ENCODE data around the gene MRGPRF.
A peak's percentile ranks its signal among the peaks of the same experiment; 100 is the strongest.

The MRGPRF gene

DNA sequence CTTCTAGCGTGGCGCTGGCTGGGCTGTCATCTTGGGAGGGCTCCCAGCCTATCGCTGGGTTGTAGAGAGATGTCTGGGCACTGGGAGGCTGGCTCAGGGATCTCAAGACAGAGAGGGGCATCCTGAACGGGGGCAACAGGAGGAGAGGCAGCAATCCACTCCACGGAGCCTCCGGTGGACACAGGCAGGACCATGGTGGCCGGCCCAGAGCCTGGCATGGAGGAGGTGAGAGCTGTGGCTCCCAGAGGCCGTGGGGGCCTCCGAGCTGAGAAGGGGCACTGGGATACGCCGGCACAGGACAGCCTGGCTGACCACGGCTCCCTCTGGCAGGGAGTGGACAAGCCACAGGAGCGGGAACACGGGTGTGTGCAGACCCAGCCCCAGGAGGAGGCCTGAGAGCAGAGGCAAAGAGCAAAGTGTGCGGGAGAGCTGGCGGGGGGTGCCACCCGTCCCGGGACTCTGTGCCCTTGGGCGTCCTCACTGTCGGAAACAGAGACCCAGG is 9.1 kb downstream of the MRGPRF start:
- no peak overlapping the region for H3K4me3 ChIP-seq (ENCODE audit: low read depth, low read length)
- no peak for DNase-seq (ENCODE audit: low read depth)
- in situ Hi-C loops (cut with HindIII; ENCODE audit: low sequenced_read_pairs): no loop called here
- TF ChIP-seq, protein P1, sequence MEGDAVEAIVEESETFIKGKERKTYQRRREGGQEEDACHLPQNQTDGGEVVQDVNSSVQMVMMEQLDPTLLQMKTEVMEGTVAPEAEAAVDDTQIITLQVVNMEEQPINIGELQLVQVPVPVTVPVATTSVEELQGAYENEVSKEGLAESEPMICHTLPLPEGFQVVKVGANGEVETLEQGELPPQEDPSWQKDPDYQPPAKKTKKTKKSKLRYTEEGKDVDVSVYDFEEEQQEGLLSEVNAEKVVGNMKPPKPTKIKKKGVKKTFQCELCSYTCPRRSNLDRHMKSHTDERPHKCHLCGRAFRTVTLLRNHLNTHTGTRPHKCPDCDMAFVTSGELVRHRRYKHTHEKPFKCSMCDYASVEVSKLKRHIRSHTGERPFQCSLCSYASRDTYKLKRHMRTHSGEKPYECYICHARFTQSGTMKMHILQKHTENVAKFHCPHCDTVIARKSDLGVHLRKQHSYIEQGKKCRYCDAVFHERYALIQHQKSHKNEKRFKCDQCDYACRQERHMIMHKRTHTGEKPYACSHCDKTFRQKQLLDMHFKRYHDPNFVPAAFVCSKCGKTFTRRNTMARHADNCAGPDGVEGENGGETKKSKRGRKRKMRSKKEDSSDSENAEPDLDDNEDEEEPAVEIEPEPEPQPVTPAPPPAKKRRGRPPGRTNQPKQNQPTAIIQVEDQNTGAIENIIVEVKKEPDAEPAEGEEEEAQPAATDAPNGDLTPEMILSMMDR (IDR thresholded peaks at IDR 0.05; ENCODE audit: low read depth, low read length, missing control alignments): no peak

DNA sequence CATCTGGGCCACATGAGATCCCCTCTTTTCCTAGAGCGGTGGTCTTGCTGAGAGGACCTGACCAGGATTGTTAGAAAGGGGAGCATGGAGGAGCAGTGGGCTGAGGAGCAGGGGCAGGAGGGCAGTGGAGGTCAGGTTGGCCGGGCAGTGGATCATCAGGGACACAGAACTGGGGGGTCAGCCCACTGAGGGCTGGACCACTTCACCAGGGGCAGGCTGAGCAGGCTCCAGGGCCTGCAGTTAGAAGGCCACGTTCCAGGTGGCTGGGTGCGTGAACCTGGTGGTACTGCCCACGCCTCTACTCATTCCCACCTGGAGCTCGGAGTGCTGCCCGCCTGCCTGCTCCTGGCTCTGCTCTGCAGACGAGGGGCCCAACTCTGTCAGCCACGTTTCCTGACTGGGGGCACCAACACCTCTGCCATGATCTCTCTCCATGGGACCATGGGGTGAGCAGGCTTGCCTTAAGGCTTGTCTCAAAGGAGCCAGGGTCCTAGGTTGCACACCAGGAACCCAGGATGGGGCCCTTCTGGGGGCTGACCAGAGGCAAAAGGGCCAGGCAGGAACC is 9.7 kb downstream of the MRGPRF start:
- DNase-seq (ENCODE audit: low read depth): no peak
- H3K4me3 ChIP-seq (ENCODE audit: low read depth, low read length): no peak overlapping the region
- TF ChIP-seq, protein P1 (IDR thresholded peaks at IDR 0.05; ENCODE audit: low read depth, low read length, missing control alignments): no peak
- in situ Hi-C loops (cut with HindIII; ENCODE audit: low sequenced_read_pairs): no loop called here

DNA sequence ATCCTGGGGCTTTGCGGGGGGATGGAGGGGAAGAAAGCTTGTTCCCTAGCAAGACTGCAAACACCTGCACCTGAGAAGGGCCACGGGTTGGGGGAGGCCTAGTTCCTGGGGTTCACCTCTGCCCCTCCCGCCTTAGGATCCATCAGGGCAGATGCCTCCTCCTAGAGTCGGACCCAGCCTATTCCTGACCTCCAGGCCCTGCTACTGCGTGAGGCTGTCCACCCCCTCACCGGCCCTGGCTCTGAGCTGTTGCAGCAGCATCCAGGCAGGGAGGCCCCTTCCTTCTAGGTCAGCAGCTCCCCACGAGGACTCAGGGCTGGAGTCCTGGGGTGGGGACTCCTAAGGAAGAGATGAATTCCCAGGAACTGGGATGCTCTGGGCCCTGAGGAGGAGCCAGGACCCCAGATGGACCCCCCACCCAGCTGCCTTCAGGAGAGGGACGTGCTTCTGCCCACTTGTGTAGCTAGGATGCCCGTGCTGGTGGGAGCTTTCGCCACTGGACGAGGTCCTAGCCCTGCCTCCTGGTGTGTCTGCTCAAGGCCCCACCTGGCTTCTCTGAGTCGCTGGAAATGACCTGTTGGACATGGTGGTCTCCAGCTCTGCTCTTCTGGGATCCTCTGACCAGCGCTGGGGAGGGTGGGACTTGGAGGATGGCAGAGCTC is 10.3 kb downstream of the MRGPRF start:
- TF ChIP-seq, protein P1 (IDR thresholded peaks at IDR 0.05; ENCODE audit: low read depth, low read length, missing control alignments): no peak
- H3K4me3 ChIP-seq (ENCODE audit: low read depth, low read length): no peak overlapping the region
- DNase-seq (ENCODE audit: low read depth): no peak
- in situ Hi-C loops (cut with HindIII; ENCODE audit: low sequenced_read_pairs): no loop called here

DNA sequence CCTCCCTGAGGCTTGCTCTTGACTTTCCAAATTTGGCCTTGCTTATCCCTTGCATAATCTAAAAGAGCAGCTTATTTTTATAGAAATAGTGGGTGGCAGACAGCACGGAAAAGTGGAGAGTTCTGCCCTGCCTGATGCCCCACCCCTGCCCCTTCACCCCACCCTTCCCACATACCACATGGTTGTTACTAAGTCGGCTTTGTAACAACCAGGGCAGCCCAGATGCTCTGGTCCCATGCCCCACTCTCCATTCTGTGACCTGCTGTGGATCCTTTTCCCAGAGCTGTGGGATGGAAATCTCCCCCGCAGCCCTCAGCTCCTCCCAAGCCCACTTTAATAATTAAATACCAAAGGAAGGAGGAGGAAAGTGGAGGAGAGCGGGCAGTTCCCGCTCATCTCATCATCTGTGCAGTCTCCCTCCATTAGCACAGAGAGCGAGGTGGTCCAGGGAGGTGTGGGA is 10.9 kb downstream of the MRGPRF start:
- in situ Hi-C loops (cut with HindIII; ENCODE audit: low sequenced_read_pairs): no loop called here
- DNase-seq (ENCODE audit: low read depth): no peak
- H3K4me3 ChIP-seq (ENCODE audit: low read depth, low read length): no peak overlapping the region
- TF ChIP-seq, protein P1 (IDR thresholded peaks at IDR 0.05; ENCODE audit: low read depth, low read length, missing control alignments): no peak

DNA sequence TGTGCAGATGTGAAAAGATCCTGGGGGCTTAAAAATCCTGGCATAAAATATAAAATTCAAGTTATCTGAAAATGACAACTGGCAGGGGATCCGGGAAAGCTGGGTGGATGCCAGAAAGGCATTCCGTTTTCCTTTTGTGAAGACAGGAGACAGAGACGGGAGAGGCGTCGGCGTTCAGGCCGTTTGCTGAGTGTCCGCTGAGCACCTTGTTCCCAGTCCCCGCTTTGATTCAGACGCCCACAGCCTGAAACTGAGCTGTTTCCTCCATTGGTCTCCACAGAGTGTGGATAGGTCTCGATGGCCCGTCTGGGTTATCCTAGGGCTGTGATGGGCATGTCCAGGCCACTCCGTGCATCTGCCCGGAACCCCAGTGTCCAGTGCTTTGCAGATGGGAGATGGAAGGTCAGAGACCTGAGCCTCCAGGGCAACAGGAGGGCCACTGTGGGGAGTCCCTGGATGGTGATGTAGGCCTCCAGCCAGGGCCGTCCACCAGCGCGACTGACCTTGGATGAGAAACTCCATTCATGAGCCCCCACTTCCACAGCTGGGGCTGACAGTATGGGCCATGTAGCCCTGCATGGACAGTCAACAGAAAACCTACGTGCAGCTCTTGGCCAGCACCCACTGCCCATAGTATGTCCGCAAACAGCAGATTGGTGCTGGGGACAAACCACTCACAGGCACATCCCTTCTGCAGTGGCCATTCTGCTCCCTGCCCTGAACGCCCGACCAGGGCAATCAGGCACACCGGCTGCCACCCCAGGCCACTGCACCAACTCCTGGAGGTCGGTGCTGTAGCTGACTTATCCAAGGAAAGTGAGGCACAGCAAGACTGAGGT is 11.6 kb downstream of the MRGPRF start:
- in situ Hi-C loops (cut with HindIII; ENCODE audit: low sequenced_read_pairs): no loop called here
- TF ChIP-seq, protein P1 (IDR thresholded peaks at IDR 0.05; ENCODE audit: low read depth, low read length, missing control alignments): no peak
- no peak for DNase-seq (ENCODE audit: low read depth)
- H3K4me3 ChIP-seq (ENCODE audit: low read depth, low read length): no peak overlapping the region

DNA sequence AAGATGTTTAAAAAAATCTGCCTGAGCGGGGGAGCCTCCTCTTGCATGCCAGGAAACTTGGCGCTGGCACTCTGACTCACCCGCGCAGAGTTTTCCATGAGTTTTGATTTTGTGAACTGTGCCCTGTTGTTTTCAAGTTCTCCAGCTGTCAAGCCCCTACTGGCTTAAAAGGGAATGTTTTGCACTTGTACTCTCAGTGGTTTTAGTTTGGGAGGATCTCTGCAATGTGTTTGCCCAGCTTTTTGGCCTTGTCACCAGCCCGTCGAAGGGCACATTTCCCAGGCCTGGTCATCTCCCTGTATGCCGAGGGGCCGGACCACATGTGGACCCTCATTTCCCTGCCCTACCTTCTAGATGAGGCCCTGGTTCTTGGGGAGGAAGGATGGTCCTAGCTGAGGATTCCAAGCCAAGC is 12.2 kb downstream of the MRGPRF start:
- TF ChIP-seq, protein P1 (IDR thresholded peaks at IDR 0.05; ENCODE audit: low read depth, low read length, missing control alignments): peak; percentile 75
- DNase-seq (ENCODE audit: low read depth): peak; percentile 74
- in situ Hi-C loops (cut with HindIII; ENCODE audit: low sequenced_read_pairs): no loop called here
- no peak overlapping the region for H3K4me3 ChIP-seq (ENCODE audit: low read depth, low read length)

Measured in astrocyte of the cerebellum (primary cell).